ENCODE results near the gene ZNF821.

DNA sequence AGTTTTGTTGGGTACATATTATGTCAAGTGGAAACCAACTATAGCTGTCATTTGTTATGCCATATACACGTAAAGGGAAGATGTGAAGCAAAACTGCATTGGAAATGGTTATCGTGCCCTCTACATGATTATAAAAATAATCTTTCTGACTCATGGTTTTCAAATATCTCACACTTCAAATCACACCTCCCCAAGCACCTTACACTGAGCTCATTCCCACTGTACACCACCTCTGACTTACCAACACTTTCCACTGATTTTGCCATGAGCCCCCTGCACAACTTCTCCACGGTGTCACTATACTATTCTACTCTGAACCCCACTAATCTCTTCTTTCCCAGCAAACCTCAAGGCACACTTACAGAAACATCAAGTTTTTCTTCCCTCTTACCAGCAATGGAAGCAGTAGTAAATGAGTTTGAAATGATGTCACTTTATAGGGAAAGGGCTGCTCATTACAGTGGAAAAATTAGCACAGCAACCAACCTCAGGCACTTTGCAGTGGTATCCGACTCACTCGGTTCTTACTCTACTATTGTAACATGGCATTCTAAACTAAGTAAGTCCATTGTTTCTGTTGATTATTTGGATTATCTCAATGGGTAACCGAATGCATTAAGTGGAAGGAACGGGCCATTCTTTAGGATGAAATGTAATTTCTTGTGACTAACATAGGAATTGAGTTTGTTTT, 18.7 kb downstream of the ZNF821 start:
- TF ChIP-seq CTCF (conservative IDR thresholded peaks at IDR 0.05; ENCODE audit: low read length) = no peak
- no peak for TF ChIP-seq EZH2phosphoT487 (IDR thresholded peaks at IDR 0.05; ENCODE audit: borderline replicate concordance)

All from Loucy (cell line).